Kidney (tissue), 14 donors: ENCODE data around the gene RPL7L1. TPM values are rescaled to one million over a fixed set of nuclear protein-coding genes. Genes with fewer than 3 reads are reported as not detected.

ENCODE experiments used
- DNase-seq, 5 donors: peaks; one replicate each; pipeline ENCODE4 v3.0.0-alpha.2; 2013 to 2020
- FAIRE-seq: peaks from 2 replicates; lab custom pipeline; 2012; peaks lifted over from hg19 to GRCh38; lab: Jason Lieb, UNC
- H3K27ac ChIP-seq, 2 donors: one replicate each; pipeline ENCODE4 v1.7.0; 2013; ENCODE audit warnings: low read depth in 2 of 2, low read length in 2 of 2, inconsistent platforms in 1 of 2
- H3K27me3 ChIP-seq: one replicate; pipeline ENCODE4 v1.7.1; 2013; ENCODE audit warnings: low read length, inconsistent platforms; ENCODE audit not compliant: control insufficient read depth, insufficient read depth
- H3K36me3 ChIP-seq, 3 donors: one replicate each; pipeline versions ENCODE4 v1.7.0 to v1.7.1; 2013; ENCODE audit warnings: low read length in 3 of 3, control low read depth in 1 of 3, inconsistent platforms in 1 of 3; ENCODE audit not compliant: insufficient read depth in 3 of 3, control insufficient read depth in 2 of 3
- H3K4me1 ChIP-seq, 3 donors: one replicate each; pipeline versions ENCODE4 v1.7.0 to v1.7.1; 2013; ENCODE audit warnings: low read length in 3 of 3, inconsistent platforms in 1 of 3, low read depth in 1 of 3; ENCODE audit not compliant: control insufficient read depth in 2 of 3, insufficient read depth in 2 of 3
- H3K4me3 ChIP-seq, 3 donors: one replicate each; pipeline versions ENCODE4 v1.7.0 to v1.8.1; 2013; ENCODE audit warnings: low read length in 3 of 3, control low read depth in 1 of 3, inconsistent platforms in 1 of 3
- H3K9ac ChIP-seq, 3 donors: one replicate each; pipeline versions ENCODE4 v1.7.0 to v1.7.1; 2013; ENCODE audit warnings: low read length in 3 of 3, control low read depth in 1 of 3, inconsistent platforms in 1 of 3
- H3K9me3 ChIP-seq, 3 donors: one replicate each; pipeline versions ENCODE4 v1.7.0 to v1.7.1; 2013; ENCODE audit warnings: low read length in 3 of 3, control low read depth in 1 of 3, inconsistent platforms in 1 of 3; ENCODE audit not compliant: control insufficient read depth in 2 of 3, insufficient read depth in 1 of 3
- CTCF ChIP-seq: IDR thresholded peaks from 3 replicates; pipeline ENCODE4 v1.5.1; 2012; ENCODE audit warnings: mild to moderate bottlenecking, moderate library complexity, borderline replicate concordance; ENCODE audit not compliant: insufficient read depth; ENCODE audit errors: extremely low read depth
- intact Hi-C: fragments of 100-400 bp; cut with DNase I; formaldehyde crosslinking; loops from one replicate; pipeline ENCODE4 v1.11.1; 2022
- polyA plus RNA-seq: library from polyadenylated mRNA; stranded (reverse); fragments of 350-450 nt; fragmentation: Illumina TruSeq; extraction: RNeasy Lipid Tissue Mini Kit (QIAGEN cat#74804); gene quantifications from one replicate; pipeline ENCODE4 v1.2.3, GENCODE V29; 2014; ENCODE audit warnings: low read depth, low replicate concordance; ENCODE audit not compliant: insufficient read depth
- total RNA-seq: library from RNA; stranded (reverse); fragmentation: NEBNext Ultra II Directional; extraction: Animal tissue kit (Norgen Biotek cat#: 25700); gene quantifications from one replicate; pipeline ENCODE4 v1.2.1, GENCODE V29; 2021
- donor health status: control.
- donor health status: control.
- donor health status: control.
- donor health status: control.
- donor health status: control.
- donor health status: DM: yes; HTN: yes; CAD: no.
- donor health status: Normal renal cell carcinoma (clear cell type).

The RPL7L1 gene
- total and polyA plus RNA-seq, 2 donors from 2014 or later, result 47.0 to 80.7 TPM

GRCh38 chr6:42928986-42929820 lies 49.8 kb downstream of the RPL7L1 start, which contains the start of gene CNPY3:
Gene CNPY3 (plus strand): TSS chr6:42929480. CDS start chr6:42929571, 91 bp downstream.
- H3K27me3 ChIP-seq, result no peaks in the 10 kb centered on the region
- peak within 1 kb of the TSS; percentile 85 to 88 (median 85) for H3K4me3 ChIP-seq
- peak within 1 kb of the TSS; percentile 65 to 83 (median 68) for H3K9ac ChIP-seq
- peak within 1 kb of the TSS; percentile 87 to 94 for H3K27ac ChIP-seq
- TF ChIP-seq CTCF, result no peak
- intact Hi-C loops, result no loop called here
- FAIRE-seq (no peak), DNase-seq (peak; percentile 95 to 98 (median 98))
- H3K4me1 ChIP-seq, result peaks cover 0 to 7% (median 6%) of the 10 kb centered on the region in 3 donors
- peaks cover 0 to 1% (median 0%) of the 10 kb centered on the region in 3 donors for H3K36me3 ChIP-seq
- H3K9me3 ChIP-seq, result no peaks in the 10 kb centered on the region

- DNase-seq, result peak in 3 of 5 donors; percentile 77 to 86 (median 83)
- Histone ChIP-seq H3K9me3 (no peaks in the 10 kb centered on the region), H3K36me3 (peaks cover 0 to 4% (median 4%) of the 10 kb centered on the region in 3 donors), H3K27me3 (no peaks in the 10 kb centered on the region), H3K9ac (peak overlapping the region; percentile 65 to 83 (median 68)), H3K27ac (peak overlapping the region; percentile 87 to 94), H3K4me3 (peak overlapping the region; percentile 85 to 88 (median 85)), H3K4me1 (peaks cover 0 to 7% (median 6%) of the 10 kb centered on the region in 3 donors)
- no peak for FAIRE-seq
- intact Hi-C loops, result no loop called here
- no peak for TF ChIP-seq CTCF
Measured at GRCh38 chr6:42929821-42930360, 50.5 kb downstream of the RPL7L1 start.

- FAIRE-seq (no peak), DNase-seq (peak in 1 of 5 donors; percentile 35)
- Histone ChIP-seq H3K36me3 (peaks cover 0 to 23% (median 14%) of the 10 kb centered on the region in 3 donors), H3K4me1 (peaks cover 0 to 7% (median 6%) of the 10 kb centered on the region in 3 donors), H3K27me3 (no peaks in the 10 kb centered on the region), H3K27ac (no peak overlapping the region), H3K4me3 (no peak overlapping the region), H3K9ac (no peak overlapping the region), H3K9me3 (no peaks in the 10 kb centered on the region)
- no peak for TF ChIP-seq CTCF
- intact Hi-C loops, result no loop called here
Measured at GRCh38 chr6:42932412-42932811, 53.0 kb downstream of the RPL7L1 start.
